ENCODE results near the gene ACRV1.
A peak's percentile ranks its signal among the peaks of the same experiment; 100 is the strongest.

The ACRV1 gene

DNA sequence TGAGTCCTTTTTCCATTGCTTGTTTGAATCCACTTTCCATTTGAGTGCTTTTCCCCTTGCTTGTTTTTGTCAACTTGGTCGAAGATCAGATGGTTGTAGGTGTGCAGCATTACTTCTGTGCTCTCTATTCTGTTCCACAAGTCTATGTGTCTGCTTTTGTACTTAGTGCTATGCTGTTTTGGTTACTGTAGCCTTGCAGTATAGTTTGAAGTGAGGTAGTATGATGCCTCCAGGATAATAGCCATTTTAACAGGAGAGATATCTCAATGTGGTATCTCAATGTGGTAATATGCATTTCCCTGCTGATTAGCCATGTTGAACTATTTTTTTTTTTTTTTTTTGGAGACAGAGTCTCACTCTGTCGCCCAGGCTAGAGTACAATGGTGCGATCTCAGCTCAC is 16.7 kb downstream of the ACRV1 start:
- no peak overlapping the region for H3K4me3 ChIP-seq (ENCODE audit: low read depth, low read length)
- TF ChIP-seq, protein P1, sequence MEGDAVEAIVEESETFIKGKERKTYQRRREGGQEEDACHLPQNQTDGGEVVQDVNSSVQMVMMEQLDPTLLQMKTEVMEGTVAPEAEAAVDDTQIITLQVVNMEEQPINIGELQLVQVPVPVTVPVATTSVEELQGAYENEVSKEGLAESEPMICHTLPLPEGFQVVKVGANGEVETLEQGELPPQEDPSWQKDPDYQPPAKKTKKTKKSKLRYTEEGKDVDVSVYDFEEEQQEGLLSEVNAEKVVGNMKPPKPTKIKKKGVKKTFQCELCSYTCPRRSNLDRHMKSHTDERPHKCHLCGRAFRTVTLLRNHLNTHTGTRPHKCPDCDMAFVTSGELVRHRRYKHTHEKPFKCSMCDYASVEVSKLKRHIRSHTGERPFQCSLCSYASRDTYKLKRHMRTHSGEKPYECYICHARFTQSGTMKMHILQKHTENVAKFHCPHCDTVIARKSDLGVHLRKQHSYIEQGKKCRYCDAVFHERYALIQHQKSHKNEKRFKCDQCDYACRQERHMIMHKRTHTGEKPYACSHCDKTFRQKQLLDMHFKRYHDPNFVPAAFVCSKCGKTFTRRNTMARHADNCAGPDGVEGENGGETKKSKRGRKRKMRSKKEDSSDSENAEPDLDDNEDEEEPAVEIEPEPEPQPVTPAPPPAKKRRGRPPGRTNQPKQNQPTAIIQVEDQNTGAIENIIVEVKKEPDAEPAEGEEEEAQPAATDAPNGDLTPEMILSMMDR (IDR thresholded peaks at IDR 0.05; ENCODE audit: borderline replicate concordance, insufficient read depth, low read depth, low read length): no peak

- TF ChIP-seq, protein P1 (IDR thresholded peaks at IDR 0.05; ENCODE audit: borderline replicate concordance, insufficient read depth, low read depth, low read length): no peak
- no peak overlapping the region for H3K4me3 ChIP-seq (ENCODE audit: low read depth, low read length)
Measured at GRCh38 chr11:125662689-125663088, 18.0 kb downstream of the ACRV1 start.

DNA sequence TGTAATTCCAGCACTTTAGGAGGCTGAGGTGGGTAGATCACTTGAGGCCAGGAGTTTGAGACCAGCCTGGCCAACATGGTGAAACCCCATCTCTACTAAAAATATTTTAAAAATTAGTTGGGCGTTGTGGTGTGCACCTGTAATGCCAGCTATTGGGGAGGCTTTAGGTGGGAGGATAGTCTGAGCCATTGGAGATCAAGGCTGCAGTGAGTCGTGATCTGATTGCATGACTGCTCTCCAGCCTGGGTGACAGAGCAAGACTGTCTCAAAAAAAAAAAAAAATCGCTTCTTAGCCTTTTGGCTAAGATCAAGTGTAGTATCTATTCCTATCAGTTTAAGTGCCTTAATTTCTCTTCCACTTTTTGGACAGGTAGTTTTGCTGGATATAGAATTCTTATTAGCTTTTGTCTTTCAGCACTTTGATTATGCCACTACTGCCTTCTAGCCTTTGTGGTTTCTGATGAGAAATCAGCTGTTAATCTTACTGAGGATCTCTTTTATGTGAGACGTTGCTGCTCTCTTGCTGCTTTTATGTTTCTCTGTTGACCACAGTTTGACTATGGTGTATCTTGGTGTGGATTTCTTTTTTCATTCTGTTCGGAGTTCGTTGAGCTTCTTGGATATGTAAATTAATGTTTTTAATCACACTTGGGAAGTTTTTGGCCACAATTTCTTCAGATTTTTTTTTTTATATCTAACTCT is 31.0 kb downstream of the ACRV1 start:
- TF ChIP-seq, protein P1 (IDR thresholded peaks at IDR 0.05; ENCODE audit: borderline replicate concordance, insufficient read depth, low read depth, low read length): no peak

GRCh38 chr11:125645871-125646270 is 34.8 kb downstream of the ACRV1 start:
- TF ChIP-seq, protein P1 (IDR thresholded peaks at IDR 0.05; ENCODE audit: borderline replicate concordance, insufficient read depth, low read depth, low read length): no peak

More for the DNA sequence above, 31.0 kb downstream of the ACRV1 start:
- no peak overlapping the region for H3K4me3 ChIP-seq (ENCODE audit: low read depth, low read length)

GRCh38 chr11:125638315-125638714 is 42.3 kb downstream of the ACRV1 start:
- H3K4me3 ChIP-seq (ENCODE audit: low read depth, low read length): no peak overlapping the region
- TF ChIP-seq, protein P1 (IDR thresholded peaks at IDR 0.05; ENCODE audit: borderline replicate concordance, insufficient read depth, low read depth, low read length): no peak

More at GRCh38 chr11:125645871-125646270, 34.8 kb downstream of the ACRV1 start:
- no peak overlapping the region for H3K4me3 ChIP-seq (ENCODE audit: low read depth, low read length)

- TF ChIP-seq, protein P1 (IDR thresholded peaks at IDR 0.05; ENCODE audit: borderline replicate concordance, insufficient read depth, low read depth, low read length): no peak
- no peak overlapping the region for H3K4me3 ChIP-seq (ENCODE audit: low read depth, low read length)
Measured at GRCh38 chr11:125637840-125638239, 42.8 kb downstream of the ACRV1 start.

DNA sequence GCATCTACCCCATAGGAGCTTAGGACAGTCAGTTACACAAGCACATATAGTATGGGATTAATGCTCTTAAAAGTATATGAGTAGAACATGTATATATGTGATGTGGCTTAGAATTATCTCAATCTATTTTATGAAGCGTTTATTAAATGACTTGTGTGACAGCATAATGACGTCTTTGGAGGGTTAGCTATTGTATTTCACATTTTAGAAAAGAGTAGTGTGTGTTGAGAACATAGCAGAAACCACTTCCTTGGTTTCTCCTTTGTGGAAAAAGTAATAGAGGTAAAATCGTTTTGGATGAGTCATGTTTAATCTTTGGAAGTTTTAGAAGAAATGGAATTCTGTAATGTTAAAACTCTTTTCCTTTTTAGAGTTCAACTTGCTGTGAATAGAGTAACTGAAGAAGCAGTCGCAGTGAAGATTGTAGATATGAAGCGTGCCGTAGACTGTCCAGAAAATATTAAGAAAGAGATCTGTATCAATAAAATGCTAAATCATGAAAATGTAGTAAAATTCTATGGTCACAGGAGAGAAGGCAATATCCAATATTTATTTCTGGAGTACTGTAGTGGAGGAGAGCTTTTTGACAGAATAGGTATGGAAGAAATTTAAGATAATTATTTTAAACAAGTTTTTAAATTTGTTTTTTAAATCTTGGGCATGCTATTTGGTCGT is 53.3 kb downstream of the ACRV1 start:
- TF ChIP-seq, protein P1 (IDR thresholded peaks at IDR 0.05; ENCODE audit: borderline replicate concordance, insufficient read depth, low read depth, low read length): no peak
- peak overlapping the region; percentile 89 for H3K4me3 ChIP-seq (ENCODE audit: low read depth, low read length)
